PC-9 (cell line): ENCODE measurements around the gene RYR2.

Experiments
- CTCF ChIP-seq: fragments of 200-600 bp; sonication (generic); conservative IDR thresholded peaks from 2 replicates; pipeline ENCODE4 v1.6.1; 2017; ENCODE audit warnings: mixed run types, antibody characterized with exemption, mild to moderate bottlenecking, moderate library complexity
- EZH2 ChIP-seq: fragments of 200-600 bp; sonication (generic); IDR thresholded peaks from 2 replicates; pipeline ENCODE4 v1.8.0; 2017; ENCODE audit warnings: antibody characterized with exemption, low read depth

- no peak for TF ChIP-seq EZH2
- TF ChIP-seq CTCF, result no peak
These were observed 38.5 kb upstream of the RYR2 start for GRCh38 chr1:237003516-237003915.
